Large intestine (tissue), 3 donors: ENCODE results near the gene PPP2R2B. TPM values are rescaled to one million over a fixed set of nuclear protein-coding genes. Genes with fewer than 3 reads are reported as not detected.
A peak's percentile ranks its signal among the peaks of the same experiment; 100 is the strongest.
"Not testable (repeated sequence)": the region's sequence is repeated elsewhere in the genome, so short reads cannot be mapped to it uniquely, and the experiment has no call there.

Experiments used
- DNase-seq, 2 donors: peaks; one replicate each; pipeline versions ENCODE4 v3.0.0 to v3.0.0-alpha.2; 2013
- H3K27ac ChIP-seq: one replicate; pipeline ENCODE4 v1.5.1; 2013; ENCODE audit warnings: low read length
- H3K27me3 ChIP-seq: 2 replicates; pipeline ENCODE4 v1.6.1; 2013; ENCODE audit warnings: low read length; ENCODE audit not compliant: control insufficient read depth, insufficient read depth
- H3K36me3 ChIP-seq: 2 replicates; pipeline ENCODE4 v1.6.1; 2013; ENCODE audit warnings: low read length; ENCODE audit not compliant: control insufficient read depth, insufficient read depth
- H3K4me1 ChIP-seq: one replicate; pipeline ENCODE4 v1.6.1; 2013; ENCODE audit warnings: low read length; ENCODE audit not compliant: control insufficient read depth, insufficient read depth
- H3K4me3 ChIP-seq: one replicate; pipeline ENCODE4 v1.5.1; 2013; ENCODE audit warnings: low read length
- H3K9me3 ChIP-seq: one replicate; pipeline ENCODE4 v1.6.1; 2013; ENCODE audit warnings: mild to moderate bottlenecking, low read depth, low read length, moderate library complexity; ENCODE audit not compliant: control insufficient read depth
- WGBS: methylation state at CpG from one replicate; pipeline ENCODE4 v1.1.5; 2013; ENCODE audit warnings: low lambda C conversion rate; ENCODE audit not compliant: insufficient coverage; 5-methylcytosine and 5-hydroxymethylcytosine counted together
- polyA plus RNA-seq: library from polyadenylated mRNA; unstranded; fragments of 120-200 nt; gene quantifications from one replicate; pipeline ENCODE4 v1.2.1, GENCODE V29; 2013

Gene PPP2R2B
- polyA plus RNA-seq, 1 donor = 8.0 TPM

GRCh38 chr5:146622391-146622790 lies 256.2 kb downstream of the PPP2R2B start:
- no peaks in the 10 kb centered on the region for H3K9me3 ChIP-seq
- no peak overlapping the region for H3K4me3 ChIP-seq
- no CpG with 5 or more reads among the region's 1 CpG for WGBS
- no peaks in the 10 kb centered on the region for H3K27me3 ChIP-seq
- H3K4me1 ChIP-seq = no peaks in the 10 kb centered on the region
- DNase-seq = no peak
- H3K27ac ChIP-seq = no peak overlapping the region
- no peaks in the 10 kb centered on the region for H3K36me3 ChIP-seq

- H3K9me3 ChIP-seq = no peaks in the 10 kb centered on the region
- H3K27me3 ChIP-seq = no peaks in the 10 kb centered on the region
- H3K4me1 ChIP-seq = no peaks in the 10 kb centered on the region
- WGBS = no CpG with 5 or more reads among the region's 5 CpGs
- peak in 1 of 2 donors; percentile 10 for DNase-seq
- H3K27ac ChIP-seq = no peak overlapping the region
- H3K4me3 ChIP-seq = no peak overlapping the region
- no peaks in the 10 kb centered on the region for H3K36me3 ChIP-seq
Measured at GRCh38 chr5:146620669-146621051, 257.9 kb downstream of the PPP2R2B start.

- Histone ChIP-seq H3K4me1 (no peaks in the 10 kb centered on the region), H3K4me3 (no peak overlapping the region), H3K27ac (no peak overlapping the region), H3K36me3 (no peaks in the 10 kb centered on the region), H3K27me3 (no peaks in the 10 kb centered on the region), H3K9me3 (no peaks in the 10 kb centered on the region)
- 72% methylated on average over 2 of the region's 10 CpGs for WGBS
- no peak for DNase-seq
Measured at GRCh38 chr5:146620031-146620668, 258.4 kb downstream of the PPP2R2B start.

DNA sequence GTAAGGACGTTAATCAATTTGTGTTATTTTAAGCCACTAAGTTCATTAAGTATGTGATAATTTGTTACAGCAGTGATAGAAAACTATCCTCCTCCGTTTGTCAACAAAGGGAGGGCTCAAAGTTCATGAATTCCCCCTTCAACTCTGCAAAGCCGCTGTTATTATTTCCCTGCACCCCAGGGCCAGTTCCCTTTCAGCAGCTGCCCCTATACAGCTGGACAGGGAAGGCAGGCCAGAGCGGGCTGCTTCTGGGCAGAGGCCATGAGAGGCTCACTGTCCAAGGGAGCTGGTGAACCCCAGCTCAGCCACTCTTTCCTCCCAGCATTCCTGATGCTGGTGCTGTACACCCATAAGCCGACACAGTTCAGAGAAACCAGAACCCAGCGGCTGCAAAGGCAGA lies 260.1 kb downstream of the PPP2R2B start:
- Histone ChIP-seq H3K9me3 (no peaks in the 10 kb centered on the region), H3K27me3 (no peaks in the 10 kb centered on the region), H3K4me1 (no peaks in the 10 kb centered on the region), H3K4me3 (no peak overlapping the region), H3K27ac (no peak overlapping the region), H3K36me3 (no peaks in the 10 kb centered on the region)
- no CpG with 5 or more reads among the region's 6 CpGs for WGBS
- no peak for DNase-seq

DNA sequence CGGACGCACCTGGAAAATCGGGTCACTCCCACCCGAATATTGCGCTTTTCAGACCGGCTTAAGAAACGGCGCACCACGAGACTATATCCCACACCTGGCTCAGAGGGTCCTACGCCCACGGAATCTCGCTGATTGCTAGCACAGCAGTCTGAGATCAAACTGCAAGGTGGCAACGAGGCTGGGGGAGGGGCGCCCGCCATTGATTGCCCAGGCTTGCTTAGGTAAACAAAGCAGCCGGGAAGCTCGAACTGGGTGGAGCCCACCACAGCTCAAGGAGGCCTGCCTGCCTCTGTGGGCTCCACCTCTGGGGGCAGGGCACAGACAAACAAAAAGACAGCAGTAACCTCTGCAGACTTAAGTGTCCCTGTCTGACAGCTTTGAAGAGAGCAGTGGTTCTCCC lies 268.8 kb downstream of the PPP2R2B start:
- not testable (repeated sequence) for H3K27ac ChIP-seq, H3K27me3 ChIP-seq, H3K9me3 ChIP-seq, H3K4me3 ChIP-seq, H3K36me3 ChIP-seq, H3K4me1 ChIP-seq, DNase-seq
- no CpG with 5 or more reads among the region's 17 CpGs for WGBS

GRCh38 chr5:146607659-146608332 lies 270.8 kb downstream of the PPP2R2B start:
- Histone ChIP-seq H3K9me3 (no peaks in the 10 kb centered on the region), H3K27me3 (no peaks in the 10 kb centered on the region), H3K36me3 (no peaks in the 10 kb centered on the region), H3K4me3 (no peak overlapping the region), H3K4me1 (no peaks in the 10 kb centered on the region), H3K27ac (no peak overlapping the region)
- no peak for DNase-seq

GRCh38 chr5:146606893-146607292 lies 271.7 kb downstream of the PPP2R2B start:
- WGBS = no CpG with 5 or more reads among the region's 11 CpGs
- Histone ChIP-seq H3K4me3 (no peak overlapping the region), H3K27me3 (no peaks in the 10 kb centered on the region), H3K4me1 (no peaks in the 10 kb centered on the region), H3K27ac (no peak overlapping the region), H3K36me3 (no peaks in the 10 kb centered on the region), H3K9me3 (no peaks in the 10 kb centered on the region)
- DNase-seq = no peak

GRCh38 chr5:146600376-146600775 lies 278.2 kb downstream of the PPP2R2B start:
- H3K36me3 ChIP-seq = no peaks in the 10 kb centered on the region
- DNase-seq = no peak
- H3K4me1 ChIP-seq = no peaks in the 10 kb centered on the region
- peaks cover 3% of the 10 kb centered on the region for H3K27me3 ChIP-seq
- H3K4me3 ChIP-seq = no peak overlapping the region
- WGBS = 100% methylated on average over 1 of the region's 5 CpGs
- H3K9me3 ChIP-seq = no peaks in the 10 kb centered on the region
- H3K27ac ChIP-seq = no peak overlapping the region

- H3K4me3 ChIP-seq = no peak overlapping the region
- WGBS = no CpG with 5 or more reads among the region's 1 CpG
- no peak for DNase-seq
- H3K4me1 ChIP-seq = no peaks in the 10 kb centered on the region
- H3K9me3 ChIP-seq = no peaks in the 10 kb centered on the region
- peaks cover 3% of the 10 kb centered on the region for H3K27me3 ChIP-seq
- no peaks in the 10 kb centered on the region for H3K36me3 ChIP-seq
- no peak overlapping the region for H3K27ac ChIP-seq
Measured at GRCh38 chr5:146599261-146599660, 279.3 kb downstream of the PPP2R2B start.

GRCh38 chr5:146595088-146595487 lies 283.5 kb downstream of the PPP2R2B start:
- H3K36me3 ChIP-seq = no peaks in the 10 kb centered on the region
- H3K27me3 ChIP-seq = peaks cover 3% of the 10 kb centered on the region
- no peak for DNase-seq
- no CpG with 5 or more reads among the region's 2 CpGs for WGBS
- H3K27ac ChIP-seq = no peak overlapping the region
- H3K9me3 ChIP-seq = no peaks in the 10 kb centered on the region
- H3K4me1 ChIP-seq = no peaks in the 10 kb centered on the region
- no peak overlapping the region for H3K4me3 ChIP-seq

- peak in 1 of 2 donors; percentile 20 for DNase-seq
- WGBS = no CpG with 5 or more reads among the region's 2 CpGs
- peaks cover 3% of the 10 kb centered on the region for H3K27me3 ChIP-seq
- H3K4me1 ChIP-seq = no peaks in the 10 kb centered on the region
- no peak overlapping the region for H3K27ac ChIP-seq
- H3K4me3 ChIP-seq = no peak overlapping the region
- no peaks in the 10 kb centered on the region for H3K9me3 ChIP-seq
- H3K36me3 ChIP-seq = no peaks in the 10 kb centered on the region
Measured at GRCh38 chr5:146592352-146592751, 286.2 kb downstream of the PPP2R2B start.
